GM18873 (cell line): ENCODE measurements around the gene CELA3A.

Experiments
- ATAC-seq: cut with Tn5 transposase; IDR thresholded peaks from one replicate; pipeline ENCODE4 v1.9.1; 2021; ENCODE audit warnings: mild to moderate bottlenecking, moderate library complexity, moderate number of reproducible peaks; ENCODE audit not compliant: unreplicated experiment, low FRiP score

CELA3A gene

DNA sequence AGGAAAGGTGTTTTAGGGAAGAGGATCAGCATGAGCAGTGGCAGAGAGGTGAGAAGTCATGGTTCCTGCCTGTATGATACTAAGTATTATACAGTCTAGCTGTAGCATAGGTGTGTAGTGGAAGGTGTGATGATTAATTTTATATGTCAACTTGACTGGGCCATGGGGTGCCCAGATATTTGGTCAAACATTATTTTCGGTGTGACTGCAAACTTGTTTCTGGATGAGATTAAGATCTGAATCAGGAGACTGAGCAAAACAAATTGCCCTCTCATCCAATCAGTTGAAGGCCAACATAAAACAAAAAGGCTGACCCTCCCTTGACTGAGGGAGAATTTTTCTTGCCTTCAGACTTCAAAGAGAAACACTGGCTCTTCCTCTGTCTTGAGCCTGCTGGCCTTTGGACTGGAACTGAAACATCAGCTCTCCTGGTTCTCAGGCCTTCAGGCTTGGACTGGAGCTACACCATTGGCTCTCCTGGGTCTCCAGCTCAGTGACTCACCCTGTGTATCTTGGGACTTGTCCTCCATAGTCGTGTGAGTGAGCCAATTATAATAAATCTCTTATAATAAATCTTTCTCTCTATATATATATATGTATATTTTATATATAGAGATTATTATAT is 44.3 kb downstream of the CELA3A start:
- ATAC-seq = no peak

DNA sequence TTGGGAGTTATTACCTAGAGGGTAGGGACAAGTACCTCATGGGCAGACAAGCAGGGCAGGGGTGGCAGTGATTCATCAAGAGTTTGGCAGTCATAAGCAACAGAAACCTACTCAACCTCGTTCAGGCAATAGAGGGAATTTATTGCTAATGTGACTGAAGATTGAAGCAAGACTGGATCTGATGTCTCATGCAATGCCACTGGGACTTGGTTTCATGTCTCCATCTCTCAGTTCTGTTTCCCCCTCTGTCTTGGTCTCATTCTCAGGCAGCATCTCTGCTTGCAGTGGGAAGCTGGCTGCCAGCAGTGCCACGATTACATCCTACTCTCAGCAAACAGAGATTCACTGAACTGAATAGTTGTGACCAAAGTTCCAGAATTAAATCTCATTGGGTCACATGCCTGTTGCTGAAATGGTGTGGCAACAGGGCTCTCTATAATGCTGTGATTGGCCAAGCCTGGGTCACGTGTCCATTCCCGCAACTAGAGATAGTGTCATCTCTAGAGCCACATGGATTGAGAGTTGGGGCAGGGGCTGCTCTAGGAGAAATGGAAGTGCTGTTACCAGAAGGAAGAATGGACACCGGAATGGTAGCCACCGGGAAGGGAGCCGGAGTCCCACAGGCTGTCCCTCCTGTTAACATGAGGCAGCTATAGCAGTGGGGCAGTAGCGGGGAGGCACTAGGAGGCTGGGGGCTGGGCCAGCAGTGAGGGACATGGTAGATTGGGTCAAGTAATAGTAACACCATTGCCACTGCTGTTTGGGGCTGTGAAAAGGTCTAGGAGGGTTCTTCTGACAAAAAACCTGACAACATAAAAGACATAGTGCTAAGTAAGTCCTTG is 47.1 kb downstream of the CELA3A start:
- no peak for ATAC-seq

DNA sequence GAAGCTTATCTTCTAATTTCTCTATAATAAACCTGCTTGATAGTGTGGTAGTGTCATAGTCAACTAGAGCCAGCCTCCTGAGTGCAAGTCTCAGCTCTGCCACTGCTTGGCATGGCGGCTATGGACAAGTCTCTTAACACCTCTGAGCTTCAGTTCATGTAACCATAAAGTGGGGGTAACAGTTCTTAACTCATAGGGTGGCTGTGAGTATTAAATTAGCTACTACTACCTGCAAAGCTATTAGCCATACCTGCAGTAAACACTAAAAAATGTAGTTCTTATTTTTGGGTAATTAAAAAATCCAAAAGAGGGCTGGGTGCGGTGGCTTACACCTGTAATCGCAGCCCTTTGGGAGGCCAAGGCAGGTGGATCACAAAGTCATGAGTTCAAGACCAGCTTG is 48.9 kb downstream of the CELA3A start:
- ATAC-seq = no peak

DNA sequence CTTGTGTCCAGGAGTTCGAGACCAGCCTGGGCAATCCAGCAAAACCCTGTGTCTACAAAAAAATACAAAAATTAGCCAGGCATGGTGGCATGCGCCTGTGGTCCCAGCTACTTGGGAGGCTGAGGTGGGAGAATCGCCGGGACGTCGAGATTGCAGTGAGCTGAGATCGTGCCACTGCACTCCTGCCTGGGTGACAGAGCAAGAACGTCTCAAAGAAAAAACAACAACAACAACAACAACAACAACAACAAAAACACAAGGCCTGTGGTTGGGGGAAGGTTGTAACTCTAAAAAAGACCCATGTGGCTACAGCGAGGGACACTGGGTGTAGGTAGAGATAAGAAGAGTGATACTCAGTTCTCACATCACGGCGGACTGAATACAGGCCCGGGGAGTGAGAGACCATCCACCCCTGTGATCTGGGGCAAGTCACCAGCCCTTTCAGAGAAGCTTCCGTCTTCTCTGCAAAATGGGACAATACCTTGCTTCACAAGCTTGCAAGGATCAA is 50.2 kb downstream of the CELA3A start:
- ATAC-seq = no peak

DNA sequence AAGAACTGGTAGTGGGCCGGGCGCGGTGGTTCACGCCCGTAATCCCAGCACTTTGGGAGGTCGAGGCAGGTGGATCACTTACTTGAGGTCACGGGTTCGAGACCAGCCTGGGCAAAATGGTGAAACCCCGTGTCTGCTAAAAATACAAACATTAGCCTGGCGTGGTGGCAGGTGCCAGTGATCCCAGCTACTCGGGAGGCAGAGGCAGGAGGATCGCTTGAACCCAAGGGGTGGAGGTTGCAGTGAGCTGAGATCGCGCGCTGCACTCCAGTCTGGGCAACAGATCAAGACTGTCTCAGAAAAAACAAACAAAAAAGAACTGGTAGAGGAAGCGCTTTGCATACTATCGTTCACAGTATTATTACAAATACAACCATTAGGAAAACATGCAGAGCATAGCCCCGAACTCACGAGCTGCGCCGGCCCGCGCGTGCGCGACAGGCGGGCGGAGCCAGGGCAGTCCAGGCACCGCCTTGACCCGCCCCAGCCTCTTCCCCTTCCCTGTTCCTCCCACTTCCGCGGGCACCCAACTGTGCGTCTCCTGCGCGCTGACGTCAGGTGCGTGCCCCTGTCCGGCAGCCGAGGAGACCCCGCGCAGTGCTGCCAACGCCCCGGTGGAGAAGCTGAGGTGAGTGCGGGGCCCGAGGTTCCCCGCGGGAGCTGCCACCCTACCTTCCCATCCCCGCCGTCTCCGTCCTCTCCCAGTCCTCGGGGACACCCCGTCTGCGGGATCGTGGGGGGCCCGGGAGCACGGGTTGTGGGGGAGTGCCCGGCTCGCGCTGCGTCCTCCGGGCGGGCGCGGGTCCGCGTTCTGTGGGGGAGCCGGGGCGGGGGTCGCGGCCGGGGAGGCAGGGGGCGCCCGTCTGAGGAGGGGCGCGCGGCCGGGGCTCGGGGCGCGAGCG is 50.9 kb downstream of the CELA3A start, which contains the start of gene CDC42:
CDC42 (plus strand) TSS at position 595 of the 902 bp plus-strand sequence. CDS start 25,770 bp downstream, outside the sequence.
- ATAC-seq = peak; percentile 72

DNA sequence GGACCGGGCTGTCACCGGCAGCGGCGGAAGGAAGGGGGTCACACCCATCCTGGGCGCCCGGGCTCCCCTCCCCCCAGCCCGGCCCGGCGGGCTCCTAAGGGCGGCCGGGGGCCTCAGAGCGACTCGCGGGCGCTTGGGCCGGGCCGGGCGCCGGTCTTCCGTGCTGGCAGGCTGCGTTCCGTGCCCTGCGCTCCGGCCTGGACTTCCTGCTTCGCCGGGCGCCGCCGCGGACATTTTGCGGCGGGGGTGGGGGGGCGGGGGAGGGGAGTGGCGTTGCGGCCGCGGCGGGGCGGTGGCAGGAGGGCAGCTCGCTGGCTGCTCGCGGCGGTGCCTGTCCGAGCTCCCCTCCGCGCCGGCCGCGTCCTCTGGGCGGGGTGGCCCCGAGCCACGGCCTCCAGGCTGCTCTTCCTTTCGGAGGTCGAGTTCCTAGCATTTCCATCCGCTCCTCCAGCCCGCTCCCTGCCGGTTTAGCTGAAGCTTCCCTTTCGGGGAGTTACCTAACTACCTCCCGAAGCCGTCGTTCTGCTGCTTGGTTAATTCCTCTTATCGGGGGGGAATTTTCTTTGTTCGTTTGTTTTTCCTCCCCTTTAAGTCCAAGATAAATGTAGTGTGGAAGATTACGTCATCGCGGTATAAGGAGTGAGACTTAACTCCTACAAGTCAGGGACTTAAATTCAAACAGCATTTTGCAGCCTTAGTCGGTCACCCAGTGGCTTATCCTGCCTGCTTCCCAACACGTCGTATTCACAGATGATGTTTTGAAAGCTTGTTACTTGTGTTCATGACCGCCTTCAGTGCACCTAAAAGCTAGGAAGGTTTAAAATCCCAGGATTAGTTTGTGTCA is 51.8 kb downstream of the CELA3A start:
- ATAC-seq = no peak

DNA sequence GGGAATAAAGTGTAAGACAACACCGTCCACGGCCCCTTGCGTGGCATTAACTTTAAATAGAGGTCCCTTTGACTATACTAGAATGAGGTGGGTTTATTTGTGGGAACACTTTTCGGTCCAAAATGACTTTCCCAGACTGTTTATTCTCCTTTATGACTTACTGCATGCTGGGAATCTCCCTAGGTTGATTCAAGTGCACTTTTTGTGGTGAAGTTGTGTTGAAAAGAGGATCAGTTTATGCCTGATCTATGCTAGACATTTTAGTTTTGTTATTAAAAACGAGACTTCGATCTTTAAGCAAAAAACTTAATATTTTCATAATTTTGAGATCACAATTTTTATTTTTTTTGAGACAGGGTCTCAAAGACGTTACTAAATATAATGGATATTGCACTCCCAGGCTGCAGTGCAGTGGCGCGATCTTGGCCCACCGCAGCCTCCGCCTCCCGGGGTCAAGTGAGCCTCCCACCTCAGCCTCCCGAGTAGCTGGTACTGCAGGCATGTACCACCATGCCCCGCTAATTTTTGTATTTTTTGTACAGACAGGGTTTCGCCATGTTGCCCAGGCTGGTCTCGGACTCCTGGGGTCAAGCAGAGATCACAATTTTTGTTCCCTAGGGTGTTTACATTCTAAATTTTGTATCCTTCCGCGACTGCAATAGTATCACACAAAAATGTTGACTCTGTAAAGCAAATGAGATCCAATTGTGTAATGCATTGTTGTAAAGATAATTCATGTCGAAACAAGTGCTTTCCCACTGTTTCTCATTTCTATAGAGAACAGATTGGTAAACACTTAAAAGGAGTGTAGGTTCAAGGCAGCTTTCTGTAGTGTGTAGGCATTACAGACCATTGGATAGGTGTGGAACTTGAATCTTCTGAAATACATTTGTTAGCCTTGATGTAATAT is 52.7 kb downstream of the CELA3A start:
- ATAC-seq = no peak

DNA sequence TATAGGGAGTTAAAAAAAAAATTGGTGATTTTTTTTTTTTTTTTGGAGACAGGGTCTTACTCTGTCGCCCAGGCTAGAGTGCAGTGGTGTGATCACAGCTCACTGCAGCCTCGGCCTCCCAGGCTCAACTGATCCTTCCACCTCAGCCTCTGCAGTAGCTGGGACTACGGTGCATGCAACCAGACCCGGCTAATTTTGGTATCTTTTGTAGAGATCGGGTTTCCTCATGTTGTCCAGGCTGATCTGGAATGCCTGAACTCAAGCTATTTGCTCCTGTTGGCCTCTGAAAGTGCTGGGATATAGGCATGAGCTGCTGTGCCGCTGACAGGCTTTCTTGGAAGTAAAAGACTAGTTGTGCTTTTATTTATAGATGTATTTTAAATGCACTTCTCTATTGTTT is 54.0 kb downstream of the CELA3A start:
- ATAC-seq = no peak

DNA sequence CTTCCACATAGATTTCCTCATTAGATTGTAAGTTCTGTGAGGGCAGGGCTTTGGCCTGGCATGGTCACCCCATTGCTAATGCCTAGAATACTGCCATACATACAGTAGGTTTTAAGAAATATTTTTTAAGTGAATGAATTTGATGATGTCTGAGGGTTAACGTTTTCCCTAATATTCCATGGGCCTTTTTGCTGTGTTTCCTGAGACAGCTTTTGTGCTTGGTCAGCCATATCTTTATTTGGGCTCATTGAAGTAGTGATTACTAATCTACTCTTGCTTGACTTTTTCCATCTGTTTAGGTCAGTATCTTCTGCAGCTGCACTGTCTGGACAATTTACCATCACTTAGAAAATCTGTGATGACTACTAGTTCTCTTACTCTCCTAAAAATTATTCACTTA is 54.6 kb downstream of the CELA3A start:
- ATAC-seq = no peak

DNA sequence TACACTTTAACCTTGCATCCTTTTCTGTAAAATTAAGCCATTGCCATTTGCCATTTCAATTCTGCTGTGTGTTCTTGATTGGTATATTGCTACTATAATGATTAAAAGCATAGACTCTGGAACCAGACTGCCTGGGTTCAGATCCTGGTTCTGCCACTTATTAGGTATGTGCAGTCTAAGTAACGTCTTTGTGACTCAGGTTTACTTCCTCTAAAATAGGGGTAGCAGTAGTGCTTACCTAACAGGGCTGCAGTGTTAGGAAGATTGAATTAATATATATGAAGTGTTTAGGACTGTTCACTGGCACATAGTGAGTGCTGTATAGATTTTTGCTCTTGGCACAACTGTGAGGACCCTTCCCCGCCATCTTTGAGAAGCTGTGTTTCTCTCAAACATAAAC is 55.5 kb downstream of the CELA3A start:
- ATAC-seq = no peak

DNA sequence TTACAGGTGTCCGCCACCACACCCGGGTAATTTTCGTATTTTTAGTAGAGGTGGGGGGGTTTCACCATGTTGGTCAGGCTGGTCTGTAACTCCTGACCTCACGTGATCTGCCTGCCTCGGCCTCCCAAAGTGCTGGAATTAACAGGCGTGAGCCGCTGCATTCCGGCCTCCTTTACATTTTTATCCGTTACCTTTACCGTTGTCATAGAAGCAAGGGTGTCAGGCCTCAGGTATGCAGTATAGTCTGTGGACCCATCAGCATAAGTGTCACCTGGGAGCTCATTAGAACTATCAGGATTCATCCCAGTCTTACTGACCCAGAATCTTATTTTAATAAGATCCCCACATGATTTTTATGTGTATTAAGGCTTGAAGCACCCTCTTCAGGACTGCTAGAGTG is 56.4 kb downstream of the CELA3A start:
- no peak for ATAC-seq
